GM12878 (cell line): Measurements from ENCODE around the gene SCN3B.

Experiments
- ASH2L ChIP-seq: fragments of 300-600, 200-600 bp; sonication (generic); IDR thresholded peaks from 2 replicates; pipeline ENCODE4 v1.6.1; 2017; ENCODE audit warnings: low read depth, mild to moderate bottlenecking, borderline replicate concordance
- BRCA1 ChIP-seq: IDR thresholded peaks from 2 replicates; pipeline ENCODE4 v1.6.1; 2011; ENCODE audit warnings: low read depth, low read length, improper control_type of control experiment
- CEBPB ChIP-seq, 2 experiments: fragments of 150-350 bp in 1 of 2; IDR thresholded peaks; 2 replicates each; pipeline ENCODE4 v1.6.1; 2012 to 2014; ENCODE audit warnings: low read depth in 2 of 2, low read length in 2 of 2, borderline replicate concordance in 1 of 2, inconsistent platforms in 1 of 2
- CHD2 ChIP-seq: IDR thresholded peaks from 2 replicates; pipeline ENCODE4 v1.6.1; 2011; ENCODE audit warnings: low read depth, low read length, improper control_type of control experiment, borderline replicate concordance
- CTCF ChIP-seq, 3 experiments: IDR thresholded peaks in 2 of 3; conservative IDR thresholded peaks in 1 of 3; 2 replicates each; pipeline ENCODE4 v1.5.1; 2011; ENCODE audit warnings: low read depth in 3 of 3, low read length in 3 of 3, mild to moderate bottlenecking in 3 of 3, control low read depth in 2 of 3, moderate library complexity in 2 of 3, inconsistent platforms in 1 of 3, mixed read lengths in 1 of 3; ENCODE audit not compliant: control insufficient read depth in 2 of 3, insufficient read depth in 1 of 3; ENCODE audit errors: extremely low read depth in 1 of 3
- LARP7 ChIP-seq: fragments of 450-650 bp; IDR thresholded peaks from 2 replicates; pipeline ENCODE4 v1.6.1; 2017; ENCODE audit warnings: mild to moderate bottlenecking
- RCOR1 ChIP-seq: conservative IDR thresholded peaks from 2 replicates; pipeline ENCODE4 v1.6.1; 2012; ENCODE audit warnings: low read depth, low read length, improper control_type of control experiment

GRCh38 chr11:123653827-123654565 is 428 bp downstream of the SCN3B start:
- TF ChIP-seq CHD2: no peak
- no peak for TF ChIP-seq ASH2L
- TF ChIP-seq CTCF (IDR thresholded peaks at IDR 0.05 in 2 of 3, conservative IDR thresholded peaks at IDR 0.05 in 1 of 3; ENCODE audit: control insufficient read depth in 2 of 3, extremely low read depth in 1 of 3, insufficient read depth in 1 of 3, low read depth in 3 of 3, low read length in 3 of 3): no peak
- no peak for TF ChIP-seq LARP7
- no peak for TF ChIP-seq BRCA1
- TF ChIP-seq CEBPB (IDR thresholded peaks at IDR 0.05; ENCODE audit: borderline replicate concordance in 1 of 2, low read depth in 2 of 2, low read length in 2 of 2): no peak
- no peak for TF ChIP-seq RCOR1
